HG02870 (cell line): ENCODE data around the gene SLC13A3.
A peak's percentile ranks its signal among the peaks of the same experiment; 100 is the strongest.

Experiments
- ATAC-seq: cut with Tn5 transposase; IDR thresholded peaks from one replicate; pipeline ENCODE4 v1.9.1; 2021; ENCODE audit warnings: mild to moderate bottlenecking, moderate library complexity; ENCODE audit not compliant: unreplicated experiment

SLC13A3 gene

DNA sequence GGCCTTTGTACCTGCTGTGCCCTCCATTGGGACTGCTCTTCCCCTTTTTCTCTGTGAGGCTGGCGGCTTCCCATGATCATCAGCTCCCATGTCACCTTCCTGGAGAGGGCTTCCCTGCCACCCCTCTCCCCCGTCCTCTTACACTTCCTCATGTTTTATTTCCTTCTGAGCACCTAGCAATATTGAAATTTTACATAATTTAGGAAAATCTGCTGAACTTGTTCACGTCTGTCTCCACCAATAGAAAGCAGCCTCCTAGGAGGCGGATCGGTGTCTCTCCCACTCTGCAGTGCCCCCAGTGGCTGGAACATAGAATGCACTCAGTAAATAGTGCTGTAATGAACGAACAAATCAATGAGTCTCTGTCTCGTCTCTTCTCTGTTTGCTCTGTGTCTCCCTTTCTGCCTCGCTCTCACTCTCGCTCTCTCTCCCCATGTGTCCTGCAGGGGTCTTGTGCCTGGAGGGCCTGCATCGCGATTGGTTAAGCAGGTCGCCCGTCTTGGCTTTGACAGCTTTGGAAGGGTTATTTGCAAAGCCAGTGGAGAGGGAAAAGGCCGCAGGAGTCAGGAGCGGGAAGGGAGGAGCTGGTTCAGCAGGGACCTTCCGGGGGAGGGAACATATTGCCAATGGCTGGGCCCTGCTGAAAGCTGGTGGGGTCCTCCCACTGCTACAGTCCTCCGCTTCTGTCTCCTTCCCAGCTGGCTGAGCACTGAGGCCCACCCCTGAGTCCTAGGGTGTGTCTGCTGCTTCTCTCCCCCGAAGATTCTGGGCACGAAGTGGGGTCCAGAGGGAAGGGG, 88.7 kb downstream of the SLC13A3 start:
- ATAC-seq, result no peak

DNA sequence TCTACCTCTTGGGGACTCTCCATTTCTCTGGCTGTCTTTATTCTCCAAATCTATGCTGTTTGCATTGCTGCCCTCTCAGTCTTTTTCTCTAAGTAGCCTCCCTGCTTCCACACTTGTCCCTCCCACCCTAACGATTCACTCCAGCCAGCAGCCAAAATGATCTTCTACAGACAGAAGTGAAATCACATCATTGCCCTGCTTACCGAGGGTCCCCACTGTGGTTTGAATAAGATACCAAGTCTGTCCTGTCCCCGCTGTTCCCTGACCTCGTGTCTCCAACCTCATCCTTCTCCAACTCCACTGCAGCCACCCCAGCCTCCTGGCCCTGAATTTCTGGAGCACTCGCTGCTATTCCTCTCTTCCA, 89.3 kb downstream of the SLC13A3 start:
- ATAC-seq, result no peak

DNA sequence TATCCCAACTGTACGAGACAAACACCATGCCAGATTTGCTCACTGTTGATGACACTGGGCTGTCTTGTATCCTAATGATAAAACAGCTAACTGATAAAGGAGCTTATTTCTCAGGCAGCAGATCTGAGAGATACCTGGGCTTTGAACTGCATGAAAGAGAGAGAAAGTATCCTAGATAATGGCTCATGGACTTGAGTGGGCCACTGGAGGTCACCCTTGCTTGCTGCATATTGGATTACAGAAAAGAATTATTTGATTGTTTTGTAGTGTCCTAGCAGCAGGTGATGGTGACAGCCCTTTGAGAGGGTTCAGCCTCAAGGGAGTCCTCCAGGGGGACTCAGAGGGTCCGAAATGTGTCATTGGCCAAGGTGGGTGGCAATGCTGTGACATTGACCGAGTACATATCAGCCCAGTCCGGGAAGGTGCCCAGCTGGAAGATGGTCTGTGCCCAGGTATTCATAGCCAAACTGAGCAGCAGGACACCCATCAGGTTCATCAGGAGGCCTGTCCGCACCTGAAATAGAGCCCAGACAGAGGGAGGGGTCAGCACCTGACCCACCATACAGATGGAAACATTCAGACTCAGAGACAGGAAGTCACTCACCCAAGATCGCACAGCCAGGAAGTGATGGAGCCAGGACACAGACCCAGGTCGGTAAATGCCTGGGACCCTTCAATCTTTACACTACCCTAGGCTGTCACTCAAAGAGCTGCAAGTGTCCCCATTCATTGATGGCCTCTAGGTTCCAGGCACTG, 91.4 kb downstream of the SLC13A3 start:
- ATAC-seq, result no peak

DNA sequence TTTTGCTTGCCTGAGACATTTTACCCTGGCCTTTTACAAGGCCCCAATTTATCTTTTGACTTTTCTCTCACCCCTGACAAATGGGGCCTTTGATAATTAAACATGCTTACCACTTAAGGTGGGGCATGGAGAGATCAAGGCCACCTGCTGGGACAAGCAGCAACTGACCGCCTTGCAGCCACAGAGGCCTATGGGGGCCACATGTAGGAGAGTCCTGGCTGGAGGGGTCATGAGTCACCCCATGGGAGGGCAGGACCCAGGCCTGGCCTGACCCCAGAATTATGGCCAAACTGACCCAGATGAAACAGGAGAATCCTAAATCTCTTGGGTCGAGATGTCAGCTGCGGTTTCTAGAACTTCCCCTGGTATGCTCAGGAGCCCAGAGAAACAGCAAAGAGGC, 92.3 kb downstream of the SLC13A3 start:
- no peak for ATAC-seq

DNA sequence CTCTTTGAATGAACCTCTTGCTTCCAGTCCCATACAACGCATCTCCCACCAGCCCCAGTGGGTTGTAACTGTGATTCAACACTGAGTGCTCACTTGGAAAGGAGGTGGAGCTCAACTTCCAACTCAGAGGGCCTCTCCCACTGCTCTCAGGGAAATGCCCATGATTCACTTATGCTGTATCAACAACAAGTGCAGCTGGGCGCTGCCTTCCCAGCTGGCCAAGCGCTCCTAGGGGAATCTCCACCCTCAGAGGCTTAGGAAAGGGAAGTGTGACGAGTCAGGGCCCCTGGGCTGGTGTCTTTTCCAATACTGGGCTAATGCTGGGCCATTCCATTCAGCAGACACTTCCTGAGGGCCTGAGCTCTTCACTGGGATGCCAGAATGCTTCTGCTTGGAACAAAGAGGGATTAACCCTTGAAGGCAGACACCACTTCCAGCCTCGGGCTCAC, 92.7 kb downstream of the SLC13A3 start:
- ATAC-seq, result no peak

DNA sequence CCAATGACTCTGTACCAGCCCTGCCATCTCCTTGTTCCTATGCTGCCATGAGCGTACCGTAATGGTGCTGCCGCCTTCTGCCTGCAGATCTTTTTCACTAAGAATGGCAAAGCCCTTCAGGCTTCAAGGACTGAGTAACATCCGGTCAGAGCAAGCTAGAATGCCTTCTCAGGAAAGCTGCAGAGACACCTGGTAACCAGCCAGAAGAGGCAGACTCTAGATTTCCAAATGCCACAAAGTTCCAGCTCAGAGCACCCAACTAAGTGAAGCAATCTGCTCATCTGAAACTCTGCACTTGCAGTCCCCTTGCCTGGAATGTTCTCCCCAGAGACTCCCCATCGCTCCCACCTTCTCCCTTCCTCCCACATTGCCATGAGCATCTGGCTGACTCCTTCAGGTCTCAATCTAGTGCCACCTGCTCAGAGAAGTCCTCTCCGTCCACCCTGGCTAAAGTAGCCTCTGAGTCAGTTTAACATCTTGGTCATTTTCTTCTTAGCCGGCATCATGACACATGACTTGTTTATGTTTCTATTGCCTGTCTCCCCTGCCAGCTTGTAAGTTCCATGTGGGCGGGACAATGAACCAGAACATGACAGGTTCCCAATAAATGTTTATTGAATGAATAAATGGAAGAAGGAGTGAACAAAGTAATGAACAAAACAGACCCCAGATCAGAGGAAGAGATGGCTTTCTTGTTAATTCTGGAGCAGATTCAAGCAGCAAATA, 93.9 kb downstream of the SLC13A3 start:
- ATAC-seq, result no peak

DNA sequence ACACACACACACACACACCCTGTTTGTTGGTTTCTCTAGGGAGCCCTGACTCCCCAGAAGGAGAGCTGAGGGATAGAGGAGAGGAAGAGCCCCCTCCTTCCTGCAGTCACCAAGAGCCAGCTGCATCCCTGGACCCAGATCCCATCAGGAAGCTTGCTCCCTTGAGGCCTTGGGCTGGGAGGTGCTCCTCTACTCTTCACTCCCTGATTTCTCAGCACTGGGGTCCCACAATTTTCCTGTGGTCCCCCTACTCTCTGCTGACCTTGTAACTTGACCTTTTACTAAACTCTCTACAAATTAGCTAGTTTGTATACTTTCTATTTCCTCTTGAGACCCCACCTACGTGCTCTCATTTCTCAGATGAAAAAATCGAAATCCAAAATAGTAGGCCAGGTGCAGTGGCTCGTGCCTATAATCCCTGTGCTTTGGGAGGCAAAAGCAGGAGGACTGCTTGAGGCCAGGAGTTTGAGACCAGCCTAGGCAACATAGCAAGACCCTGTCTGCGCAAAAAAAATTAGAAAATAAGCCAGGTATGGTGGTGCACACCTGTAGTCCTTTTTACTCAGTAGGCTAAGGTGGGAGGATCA, 95.8 kb downstream of the SLC13A3 start:
- ATAC-seq, result no peak

DNA sequence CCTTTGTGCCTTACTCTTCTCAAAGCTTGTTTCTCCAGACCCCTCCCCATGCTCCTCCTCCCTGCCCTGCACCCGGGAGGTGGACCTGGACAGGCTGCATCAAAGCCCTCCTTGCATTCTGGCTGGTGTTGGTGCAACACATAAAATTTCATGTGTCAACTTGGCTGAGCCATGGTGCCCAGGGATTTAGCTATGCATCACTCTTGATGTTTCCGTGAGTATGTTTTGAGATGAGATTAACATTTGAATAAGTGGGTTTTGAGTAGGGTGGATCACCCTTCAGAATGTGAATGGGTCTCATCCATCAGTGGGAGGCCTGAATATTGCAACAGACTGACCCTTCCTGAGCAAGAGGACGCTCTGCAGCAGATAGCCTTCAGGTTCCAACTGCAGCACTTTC, 96.4 kb downstream of the SLC13A3 start:
- ATAC-seq, result no peak

DNA sequence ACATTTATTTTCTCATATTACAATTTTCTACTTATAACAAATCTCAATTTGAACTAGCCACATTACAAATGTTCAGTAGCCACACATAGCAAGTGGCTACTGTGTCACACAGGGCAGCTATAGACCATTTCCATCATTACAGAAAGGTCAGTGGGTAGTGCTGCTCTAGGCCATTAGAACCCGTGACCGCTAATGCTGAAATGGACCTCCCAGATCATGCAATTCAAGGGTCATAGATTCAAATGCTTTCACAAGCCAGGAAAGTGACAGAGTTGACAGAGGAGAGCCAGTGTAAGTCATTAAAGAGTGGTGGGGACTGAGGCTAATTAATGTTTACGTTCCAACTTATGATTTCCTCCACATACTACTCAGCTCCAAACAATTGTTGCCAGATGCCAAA, 97.3 kb downstream of the SLC13A3 start:
- ATAC-seq, result no peak

DNA sequence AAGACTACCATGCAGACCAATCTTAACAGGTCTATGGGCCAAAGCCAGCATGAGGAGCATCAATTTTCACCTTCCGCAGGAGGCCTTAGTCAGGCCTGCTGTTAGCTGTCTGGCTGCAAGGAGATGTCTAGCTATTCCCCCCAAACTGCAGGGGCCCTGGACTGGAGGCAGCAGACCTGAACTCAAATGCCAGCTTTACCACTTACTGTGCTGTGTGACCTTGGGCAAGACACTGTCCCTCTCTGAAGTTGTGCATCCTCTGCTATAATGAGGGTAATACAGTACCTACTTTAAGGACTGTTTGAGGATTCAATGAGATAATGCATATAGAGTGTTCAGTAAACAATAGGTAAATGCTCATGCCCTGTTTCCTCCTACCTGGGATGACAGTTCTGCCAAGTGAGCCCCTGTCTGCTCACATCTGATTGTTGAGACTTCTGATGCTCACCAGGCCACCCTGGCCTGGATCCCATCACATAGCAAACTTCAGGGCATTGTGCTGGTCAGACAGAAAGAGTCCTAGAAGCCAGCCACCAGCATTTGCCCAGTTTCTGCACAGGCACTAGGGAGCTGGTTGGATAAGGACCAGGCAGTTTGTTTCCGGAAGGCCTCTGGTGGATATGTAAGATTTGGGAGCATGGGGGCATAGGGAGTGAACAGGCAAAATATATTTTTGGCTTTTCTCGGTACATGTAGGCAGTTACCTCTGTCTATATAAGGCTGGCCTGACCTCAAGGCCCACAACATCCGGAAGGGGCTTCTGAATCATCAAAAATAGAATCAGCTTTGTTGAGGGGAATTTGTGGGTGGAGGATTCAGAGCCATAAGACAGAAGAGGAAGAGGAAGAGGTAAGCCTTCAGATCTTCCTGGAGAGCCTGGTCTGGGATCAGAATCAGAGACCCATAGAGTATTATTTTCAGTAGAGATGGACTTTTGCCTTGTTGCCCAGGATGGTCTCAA, 98.5 kb downstream of the SLC13A3 start:
- ATAC-seq, result peak; percentile 73

DNA sequence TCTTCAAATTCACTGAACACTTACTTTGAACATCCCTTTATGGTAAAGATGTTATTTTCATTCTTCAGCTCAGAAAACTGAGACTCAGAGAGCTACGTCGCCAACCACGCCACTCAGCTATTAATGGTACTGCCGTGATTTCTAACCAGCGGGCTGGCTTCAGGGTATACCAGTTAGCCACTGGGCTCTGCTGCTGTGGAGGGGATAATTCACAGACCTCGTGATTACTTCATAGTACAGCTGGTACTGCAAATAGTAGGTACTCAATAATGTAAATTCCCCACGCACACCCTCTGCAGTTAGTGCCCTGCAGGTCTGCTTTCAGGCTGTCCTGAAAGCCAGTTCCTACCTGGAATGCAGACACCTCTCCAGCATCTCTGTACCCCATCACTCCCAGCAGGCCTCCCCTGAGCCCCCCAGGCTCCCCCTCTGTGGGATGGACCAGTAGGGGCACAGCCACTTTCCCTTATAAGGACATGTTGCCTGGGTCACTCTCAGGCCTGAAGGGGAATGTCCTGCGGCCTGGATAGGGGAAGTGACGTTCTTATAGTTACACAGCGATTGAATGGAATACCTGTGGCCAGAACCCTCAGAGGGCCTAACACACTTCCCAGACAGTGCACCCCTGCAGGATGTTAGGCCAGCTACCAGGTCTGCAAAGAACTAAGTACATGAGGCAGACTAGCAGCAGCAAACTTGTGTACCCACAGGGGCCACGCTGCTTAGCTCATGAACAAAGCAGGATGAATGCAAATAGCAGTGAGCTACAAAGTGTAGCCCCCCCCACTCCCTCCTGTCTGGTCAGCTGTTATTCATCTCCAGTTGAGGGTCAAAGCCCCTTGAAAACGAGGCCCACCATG, 99.5 kb downstream of the SLC13A3 start:
- no peak for ATAC-seq

DNA sequence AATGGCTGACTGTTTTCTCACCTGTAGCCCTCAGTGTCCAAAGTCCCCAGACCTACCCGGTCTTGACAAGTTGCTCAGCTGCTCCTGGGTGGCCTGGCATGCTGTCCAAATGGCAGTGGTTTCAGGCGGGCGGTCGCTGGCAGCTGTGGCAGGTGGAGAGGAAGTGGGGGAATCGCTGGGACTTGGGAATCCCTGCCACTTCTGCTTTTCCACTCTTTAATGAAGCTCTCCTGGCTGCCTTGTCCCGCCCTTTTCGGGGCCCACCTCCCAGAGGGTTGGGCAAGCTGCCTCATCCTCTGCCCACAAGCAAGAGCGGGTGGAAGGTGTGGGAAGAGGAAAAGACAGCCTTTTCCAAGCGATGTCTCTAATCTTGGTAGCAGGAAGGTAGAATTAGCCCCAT, 100.8 kb downstream of the SLC13A3 start, which contains the start of gene OCSTAMP:
TSS of gene OCSTAMP (minus strand) at position 194 of the 400 bp plus-strand sequence. CDS start at position 100, 94 bp downstream.
- no peak for ATAC-seq

DNA sequence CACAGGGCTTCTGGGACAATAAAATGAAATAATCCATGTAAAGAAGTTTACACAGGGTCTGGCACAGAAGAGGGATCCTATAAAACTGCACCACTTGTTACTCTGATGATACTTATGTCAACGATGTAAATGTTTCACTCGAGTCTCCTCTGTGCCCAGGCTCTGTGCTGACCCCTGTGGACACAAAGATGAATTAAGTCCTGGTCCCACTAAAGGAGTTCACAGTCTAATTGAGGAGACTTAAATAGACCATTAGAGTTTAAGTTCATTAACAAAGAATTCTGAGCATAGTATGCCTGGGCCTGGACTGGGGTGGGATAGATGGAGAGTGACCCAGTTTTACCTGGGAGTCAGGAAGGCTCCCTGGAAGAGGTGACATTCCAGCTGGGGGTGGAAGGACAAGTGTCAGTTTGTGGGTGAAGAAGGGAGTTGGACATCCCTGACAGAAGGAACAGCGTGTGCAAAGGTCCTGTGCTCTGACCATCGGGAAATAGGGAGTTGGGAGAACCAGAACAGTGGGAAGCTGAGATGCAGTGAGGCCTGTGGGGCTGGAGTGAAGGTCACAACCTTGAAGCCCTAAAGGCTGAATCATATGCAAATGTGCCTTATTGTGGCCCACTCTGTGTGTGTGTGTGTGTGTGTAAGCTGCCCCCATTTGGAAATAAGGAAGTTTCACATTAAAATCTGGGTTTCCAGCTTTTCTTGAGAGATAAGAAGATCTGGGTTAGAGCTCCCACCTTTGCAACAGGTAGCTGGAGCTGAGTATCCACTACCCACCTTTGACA, 101.9 kb downstream of the SLC13A3 start:
- no peak for ATAC-seq

DNA sequence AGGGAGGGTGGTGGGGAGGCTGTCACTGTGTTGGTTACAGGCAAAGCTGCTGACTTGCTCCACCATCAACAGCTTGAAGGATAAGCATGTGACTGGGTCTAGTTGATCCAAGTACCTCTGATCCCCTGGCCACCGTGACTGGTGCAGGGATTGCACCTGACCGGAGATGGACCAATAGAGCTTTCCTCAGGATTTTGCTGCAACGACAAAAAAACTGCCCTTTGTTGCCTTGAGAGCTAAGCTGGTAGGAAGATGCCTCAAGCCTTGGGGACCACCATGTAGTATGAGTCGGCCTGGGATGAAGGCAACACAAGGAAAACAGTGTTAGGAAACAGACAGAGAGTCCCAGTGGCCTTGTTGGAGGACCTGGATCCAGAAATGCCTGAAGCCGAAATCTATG, 102.6 kb downstream of the SLC13A3 start:
- no peak for ATAC-seq

DNA sequence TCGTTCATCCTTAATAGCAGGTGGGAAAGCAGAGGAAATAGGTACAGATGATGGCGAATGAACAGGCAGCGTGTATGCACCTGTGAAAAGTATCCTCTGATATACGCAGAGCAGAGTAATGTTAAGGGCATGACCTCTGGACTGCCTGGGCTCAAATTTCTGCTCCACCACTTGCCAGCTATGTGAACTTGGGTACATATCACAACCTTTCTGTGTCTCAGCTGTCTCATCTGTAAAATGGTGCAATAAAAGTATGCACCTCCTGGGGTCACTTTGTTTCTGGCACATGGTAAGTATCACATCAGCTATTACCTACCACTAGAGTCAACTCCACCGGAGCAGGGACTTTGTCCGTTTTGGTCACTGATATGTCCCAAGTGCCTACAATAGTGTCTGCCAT, 103.3 kb downstream of the SLC13A3 start:
- ATAC-seq, result no peak

DNA sequence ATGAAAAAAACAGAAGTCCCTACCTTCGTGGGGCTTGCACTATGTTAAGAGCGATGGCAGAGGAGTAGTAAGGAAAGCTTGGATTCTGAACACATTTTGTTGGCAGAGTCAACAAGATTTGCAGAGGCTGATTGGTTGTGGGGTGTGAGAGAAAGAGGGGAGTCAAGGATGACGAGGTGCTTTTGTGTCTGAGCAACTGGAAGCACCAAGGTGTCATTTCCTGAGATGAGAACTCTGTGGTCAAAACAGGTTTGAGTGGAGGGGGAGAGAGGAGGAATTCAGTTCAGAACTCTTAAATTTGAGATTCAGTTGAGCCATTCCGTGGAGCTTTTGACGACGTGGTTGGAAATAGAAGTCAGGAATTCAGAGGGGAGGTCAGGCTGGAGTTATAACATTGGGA, 104.3 kb downstream of the SLC13A3 start:
- ATAC-seq, result no peak

DNA sequence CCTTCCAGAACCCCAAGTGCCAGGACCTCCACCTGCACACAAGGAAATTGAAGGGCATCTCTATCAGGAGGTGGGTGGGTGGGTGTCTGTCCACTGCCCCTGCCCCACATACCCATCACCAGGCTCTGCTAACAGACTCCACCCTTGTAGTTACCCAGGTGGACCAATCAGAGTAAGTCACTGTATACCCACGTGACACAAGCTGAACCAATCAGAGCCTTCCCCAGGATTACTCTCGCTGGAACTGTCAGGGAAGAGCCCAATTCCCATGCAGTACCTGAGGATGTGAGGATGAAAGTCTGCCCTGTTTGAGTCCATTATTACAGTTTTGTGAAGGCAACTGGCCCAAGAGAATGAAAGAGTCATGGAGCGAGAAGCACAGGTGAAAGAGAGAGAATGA, 105.0 kb downstream of the SLC13A3 start:
- ATAC-seq, result no peak

DNA sequence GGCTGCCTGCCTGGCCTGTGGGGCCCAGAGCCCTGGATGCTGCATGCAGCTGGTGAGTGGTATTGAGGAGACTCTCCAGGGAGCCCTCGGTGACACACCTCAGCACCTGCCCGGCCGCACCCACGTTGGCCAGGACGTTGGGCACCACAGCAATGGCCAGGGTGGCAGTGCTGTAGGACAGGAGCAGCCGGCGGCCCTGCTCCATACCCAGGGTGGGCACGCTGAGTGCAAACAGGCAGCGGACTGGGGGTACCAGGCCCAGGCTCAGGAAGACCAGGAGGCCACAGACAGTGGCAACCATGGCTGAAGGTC, 105.5 kb downstream of the SLC13A3 start:
- ATAC-seq, result no peak
